RWPE2 (cell line): ENCODE data around the gene SLC38A8.

ENCODE experiments used
- ATAC-seq: fragments of 200-7000 bp; cut with Tn5 transposase; 3 replicates; pipeline ENCODE4 v1.9.1; 2021; ENCODE audit warnings: low read depth
- DNase-seq: peaks from one replicate; pipeline ENCODE4 v3.0.0-alpha.2; 2020; ENCODE audit warnings: low spot score
- H3K27ac ChIP-seq: fragments of 450-650 bp; 2 replicates; pipeline ENCODE4 v1.5.1; 2017; ENCODE audit warnings: mild to moderate bottlenecking; ENCODE audit not compliant: poor library complexity, severe bottlenecking
- H3K27me3 ChIP-seq: fragments of 250-450 bp; sonication (Bioruptor Pico); 2 replicates; pipeline ENCODE4 v1.5.1; 2021; ENCODE audit warnings: mild to moderate bottlenecking, moderate library complexity; ENCODE audit not compliant: insufficient read depth, poor library complexity, severe bottlenecking
- H3K36me3 ChIP-seq: fragments of 250-450 bp; sonication (Bioruptor Pico); 2 replicates; pipeline ENCODE4 v1.5.1; 2020; ENCODE audit warnings: low read depth, mild to moderate bottlenecking, moderate library complexity
- H3K4me1 ChIP-seq: fragments of 250-450 bp; sonication (Bioruptor Pico); 2 replicates; pipeline ENCODE4 v1.5.1; 2021; ENCODE audit warnings: mild to moderate bottlenecking, moderate library complexity; ENCODE audit not compliant: insufficient read depth, poor library complexity, severe bottlenecking
- H3K4me3 ChIP-seq: fragments of 250-450 bp; sonication (Bioruptor Pico); 2 replicates; pipeline ENCODE4 v1.5.1; 2021; ENCODE audit warnings: mild to moderate bottlenecking, moderate library complexity; ENCODE audit not compliant: severe bottlenecking
- H3K9me3 ChIP-seq: fragments of 250-450 bp; sonication (Bioruptor Pico); 2 replicates; pipeline ENCODE4 v1.5.1; 2021; ENCODE audit warnings: mild to moderate bottlenecking, moderate library complexity; ENCODE audit not compliant: severe bottlenecking
- CTCF ChIP-seq: fragments of 450-650 bp; IDR thresholded peaks from one replicate; pipeline ENCODE4 v1.5.1; 2017; ENCODE audit warnings: mild to moderate bottlenecking, moderate library complexity; ENCODE audit not compliant: poor library complexity, severe bottlenecking

SLC38A8 gene

DNA sequence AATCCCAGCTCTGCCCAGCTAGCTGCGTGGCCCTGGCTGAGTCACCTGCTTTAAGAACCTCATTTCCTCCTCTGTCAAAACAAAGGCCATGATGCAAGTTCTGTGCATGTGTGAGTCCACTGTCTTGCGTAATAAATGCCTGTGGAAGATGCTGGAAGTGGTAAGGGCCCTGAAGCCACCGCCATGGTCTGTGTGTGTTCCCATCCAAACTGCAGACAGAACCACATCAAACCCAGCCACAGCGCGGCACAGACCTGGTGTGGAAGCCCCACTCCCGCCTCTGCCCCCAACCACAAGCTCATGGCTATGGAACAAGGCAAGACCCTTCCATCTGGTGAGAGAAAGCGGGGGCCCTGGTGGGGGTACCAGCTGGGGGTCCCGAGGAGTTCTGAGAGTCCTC is 48.5 kb downstream of the SLC38A8 start:
- ATAC-seq (peak; percentile 80), DNase-seq (no peak)
- no peak overlapping the region for H3K27ac ChIP-seq
- H3K27me3 ChIP-seq = peaks cover 8% of the 10 kb centered on the region
- no peaks in the 10 kb centered on the region for H3K9me3 ChIP-seq
- no peak for TF ChIP-seq CTCF
- peaks cover 7% of the 10 kb centered on the region for H3K4me1 ChIP-seq
- H3K36me3 ChIP-seq = no peaks in the 10 kb centered on the region
- no peak overlapping the region for H3K4me3 ChIP-seq

GRCh38 chr16:83992624-83993023 is 50.0 kb downstream of the SLC38A8 start:
- no peak overlapping the region for H3K4me3 ChIP-seq
- no peaks in the 10 kb centered on the region for H3K36me3 ChIP-seq
- peaks cover 23% of the 10 kb centered on the region for H3K27me3 ChIP-seq
- ATAC-seq = no peak
- H3K27ac ChIP-seq = no peak overlapping the region
- no peaks in the 10 kb centered on the region for H3K9me3 ChIP-seq
- DNase-seq = no peak
- H3K4me1 ChIP-seq = peaks cover 7% of the 10 kb centered on the region
- no peak for TF ChIP-seq CTCF

GRCh38 chr16:83990492-83990891 is 52.1 kb downstream of the SLC38A8 start:
- no peaks in the 10 kb centered on the region for H3K36me3 ChIP-seq

GRCh38 chr16:83989300-83989699 is 53.3 kb downstream of the SLC38A8 start:
- H3K27ac ChIP-seq = no peak overlapping the region
- H3K4me1 ChIP-seq = peaks cover 7% of the 10 kb centered on the region
- DNase-seq (no peak), ATAC-seq (peak; percentile 10; the same call in 1 of the 3 replicates)
- H3K9me3 ChIP-seq = no peaks in the 10 kb centered on the region
- H3K27me3 ChIP-seq = peaks cover 33% of the 10 kb centered on the region
- no peaks in the 10 kb centered on the region for H3K36me3 ChIP-seq
- no peak for TF ChIP-seq CTCF
- no peak overlapping the region for H3K4me3 ChIP-seq

More at GRCh38 chr16:83990492-83990891, 52.1 kb downstream of the SLC38A8 start:
- ATAC-seq = no peak
- H3K4me3 ChIP-seq = no peak overlapping the region
- H3K9me3 ChIP-seq = no peaks in the 10 kb centered on the region
- peaks cover 7% of the 10 kb centered on the region for H3K4me1 ChIP-seq
- H3K27ac ChIP-seq = no peak overlapping the region
- no peak for TF ChIP-seq CTCF
- peaks cover 33% of the 10 kb centered on the region for H3K27me3 ChIP-seq
- DNase-seq = no peak

DNA sequence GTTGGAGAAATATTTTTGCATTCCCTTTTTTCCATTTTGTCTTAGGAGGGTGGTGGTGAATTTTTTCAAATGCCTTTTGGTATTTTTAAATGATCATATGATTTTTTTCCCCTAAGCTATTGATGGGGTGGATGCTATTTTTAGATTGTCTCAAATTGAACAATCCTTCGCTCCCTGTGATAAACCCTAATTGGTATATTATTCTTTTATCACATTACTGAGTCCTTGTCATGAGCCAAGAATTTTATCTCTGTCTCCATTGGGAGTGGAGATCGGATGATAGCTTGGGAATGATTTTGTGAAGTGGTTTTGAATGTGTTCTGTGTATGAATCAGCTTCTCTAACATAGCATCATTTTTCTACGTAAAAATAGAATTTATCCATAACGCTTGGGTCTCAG is 59.1 kb downstream of the SLC38A8 start:
- no peaks in the 10 kb centered on the region for H3K36me3 ChIP-seq
- H3K4me3 ChIP-seq = no peak overlapping the region
- no peaks in the 10 kb centered on the region for H3K9me3 ChIP-seq
- peaks cover 19% of the 10 kb centered on the region for H3K27me3 ChIP-seq
- ATAC-seq (no peak), DNase-seq (no peak)
- H3K4me1 ChIP-seq = no peaks in the 10 kb centered on the region
- H3K27ac ChIP-seq = no peak overlapping the region
- TF ChIP-seq CTCF = no peak
